ENCODE measurements around the gene SORBS1.

GRCh38 chr10:95336702-95337101 lies 224.5 kb downstream of the SORBS1 start:
- TF ChIP-seq CTCF (IDR thresholded peaks at IDR 0.05): no peak
- TF ChIP-seq EZH2 (IDR thresholded peaks at IDR 0.05; ENCODE audit: borderline replicate concordance, insufficient read depth, low read depth, low read length, poor library complexity, severe bottlenecking): no peak
